Measurements from ENCODE around the gene PPP5C.

GRCh38 chr19:46372901-46373490 is 26.1 kb downstream of the PPP5C start:
- TF ChIP-seq CTCF (IDR thresholded peaks at IDR 0.05) (peak in 5 of 12 donors; percentile 14 to 34 (median 20)), POLR2A (IDR thresholded peaks at IDR 0.05) (no peak)

Data from heart left ventricle (tissue), 13 donors.